Measurements from ENCODE around the gene IKZF2.

IKZF2 gene

DNA sequence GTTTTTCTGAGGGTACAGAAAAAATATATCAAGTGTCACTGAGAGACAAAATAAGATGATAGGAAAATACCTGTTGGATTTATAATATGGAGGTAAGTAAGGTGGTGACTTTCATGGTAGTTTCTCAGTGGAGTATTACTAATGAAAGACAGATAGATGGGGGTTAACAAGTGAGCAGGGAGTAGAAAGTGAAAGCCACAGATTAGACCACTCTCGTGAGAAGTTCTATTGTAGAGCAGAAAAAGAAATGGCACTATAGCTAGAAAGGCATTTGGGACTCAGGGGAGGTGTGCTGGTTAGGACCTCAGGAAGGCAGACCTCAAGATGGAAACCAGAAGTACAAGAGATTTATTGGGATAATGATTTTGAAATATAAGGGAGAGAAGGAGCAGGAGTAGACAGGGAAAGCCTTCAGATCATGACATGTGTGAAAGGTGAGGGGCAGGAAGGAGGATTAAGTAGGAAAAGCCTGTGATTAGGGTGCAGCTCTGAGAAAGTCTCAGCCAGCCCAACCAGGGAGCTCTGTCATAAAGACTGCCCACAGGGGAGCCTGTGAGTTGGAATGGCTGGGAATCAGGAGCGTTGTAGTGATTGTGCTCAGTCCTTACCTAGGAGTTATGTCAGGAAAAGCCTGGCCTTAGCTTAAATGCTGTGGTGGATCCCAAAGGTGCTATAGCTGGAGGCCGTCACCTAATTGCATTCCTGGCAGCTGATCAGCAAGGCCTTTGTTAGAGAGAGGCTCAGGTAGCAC lies 198.1 kb downstream of the IKZF2 start:
- DNase-seq, result no peak

DNA sequence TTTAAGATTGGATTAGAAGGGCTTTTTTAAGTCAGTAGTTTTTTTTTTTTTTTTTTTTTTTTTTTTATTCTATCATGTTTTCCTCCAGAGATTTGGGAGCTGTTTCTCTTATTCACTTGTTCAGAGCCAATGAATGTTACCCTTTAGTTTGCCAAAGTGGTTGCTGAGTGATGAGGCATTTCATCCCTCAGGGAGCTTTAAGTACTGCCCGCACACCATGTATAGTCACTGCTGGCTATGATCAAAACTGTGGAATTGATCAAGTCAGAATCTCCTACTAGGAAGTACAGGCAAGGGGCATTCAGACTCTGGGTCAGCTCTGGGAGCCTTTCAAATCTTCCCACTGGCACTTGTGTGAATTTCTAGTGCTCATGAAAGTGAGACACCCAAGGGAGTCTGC lies 201.6 kb downstream of the IKZF2 start:
- no peak for DNase-seq

Measured in T1000 (cell line).